Measurements from ENCODE around the gene NFYC. TPM values are rescaled to one million over a fixed set of nuclear protein-coding genes. Genes with fewer than 3 reads are reported as not detected.
"Not testable (repeated sequence)": the region's sequence is repeated elsewhere in the genome, so short reads cannot be mapped to it uniquely, and the experiment has no call there.

NFYC gene
- total and polyA plus RNA-seq, 7 donors = 45.8 to 69.0 (median 58.6) TPM

GRCh38 chr1:40696294-40696693 is 4.8 kb downstream of the NFYC start:
- H3K27ac ChIP-seq = no peak overlapping the region

DNA sequence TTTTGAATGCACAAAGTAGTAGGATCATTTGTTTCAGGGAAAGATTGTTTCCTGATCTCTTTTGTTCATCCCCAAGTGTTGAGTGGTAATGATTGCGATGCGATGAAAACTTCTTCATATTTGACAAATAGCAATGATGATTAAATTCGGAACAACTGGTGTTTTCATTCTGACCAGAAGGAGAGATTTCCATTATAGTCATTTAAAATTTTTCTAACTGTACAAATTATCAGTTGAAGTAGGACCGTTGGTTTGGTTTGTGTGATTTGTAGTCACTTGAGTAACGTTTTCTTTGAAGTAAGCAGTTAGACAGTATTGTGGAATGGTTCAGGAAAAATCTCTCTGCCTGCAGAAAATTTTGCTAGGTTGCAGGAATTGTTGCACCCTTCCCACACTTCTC is 5.9 kb downstream of the NFYC start:
- H3K36me3 ChIP-seq (ENCODE audit: insufficient read depth in 1 of 2, low read depth in 1 of 2) = no peaks in the 10 kb centered on the region
- no peak overlapping the region for H3K4me3 ChIP-seq
- intact Hi-C loops (cut with DNase I) = no loop called here
- WGBS, 3 donors = 80 to 89% (median 81%) methylated on average over 5 of the region's 5 CpGs
- ATAC-seq = no peak
- TF ChIP-seq, protein P1, sequence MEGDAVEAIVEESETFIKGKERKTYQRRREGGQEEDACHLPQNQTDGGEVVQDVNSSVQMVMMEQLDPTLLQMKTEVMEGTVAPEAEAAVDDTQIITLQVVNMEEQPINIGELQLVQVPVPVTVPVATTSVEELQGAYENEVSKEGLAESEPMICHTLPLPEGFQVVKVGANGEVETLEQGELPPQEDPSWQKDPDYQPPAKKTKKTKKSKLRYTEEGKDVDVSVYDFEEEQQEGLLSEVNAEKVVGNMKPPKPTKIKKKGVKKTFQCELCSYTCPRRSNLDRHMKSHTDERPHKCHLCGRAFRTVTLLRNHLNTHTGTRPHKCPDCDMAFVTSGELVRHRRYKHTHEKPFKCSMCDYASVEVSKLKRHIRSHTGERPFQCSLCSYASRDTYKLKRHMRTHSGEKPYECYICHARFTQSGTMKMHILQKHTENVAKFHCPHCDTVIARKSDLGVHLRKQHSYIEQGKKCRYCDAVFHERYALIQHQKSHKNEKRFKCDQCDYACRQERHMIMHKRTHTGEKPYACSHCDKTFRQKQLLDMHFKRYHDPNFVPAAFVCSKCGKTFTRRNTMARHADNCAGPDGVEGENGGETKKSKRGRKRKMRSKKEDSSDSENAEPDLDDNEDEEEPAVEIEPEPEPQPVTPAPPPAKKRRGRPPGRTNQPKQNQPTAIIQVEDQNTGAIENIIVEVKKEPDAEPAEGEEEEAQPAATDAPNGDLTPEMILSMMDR (IDR thresholded peaks at IDR 0.05) = no peak
- peaks cover 36% of the 10 kb centered on the region for H3K4me1 ChIP-seq
- H3K9me3 ChIP-seq = no peaks in the 10 kb centered on the region
- H3K27me3 ChIP-seq (ENCODE audit: insufficient read depth in 3 of 3, low read length in 2 of 3) = no peaks in the 10 kb centered on the region
- no peak for DNase-seq
- no peak overlapping the region for H3K27ac ChIP-seq

More at GRCh38 chr1:40696294-40696693, 4.8 kb downstream of the NFYC start:
- Histone ChIP-seq H3K4me1 (peaks cover 37% of the 10 kb centered on the region), H3K27me3 (ENCODE audit: insufficient read depth in 3 of 3, low read length in 2 of 3) (no peaks in the 10 kb centered on the region), H3K4me3 (no peak overlapping the region), H3K36me3 (ENCODE audit: insufficient read depth in 1 of 2, low read depth in 1 of 2) (no peaks in the 10 kb centered on the region), H3K9me3 (no peaks in the 10 kb centered on the region)
- intact Hi-C loops (cut with DNase I) = no loop called here
- DNase-seq (no peak), ATAC-seq (no peak)
- WGBS, 3 donors = 86 to 91% (median 87%) methylated on average over 4 of the region's 4 CpGs
- TF ChIP-seq, protein P1 (IDR thresholded peaks at IDR 0.05) = no peak

GRCh38 chr1:40699787-40700186 is 8.3 kb downstream of the NFYC start:
- ATAC-seq = peak in 2 of 4 donors; percentile 50 to 59

GRCh38 chr1:40701684-40702083 is 10.2 kb downstream of the NFYC start:
- H3K27ac ChIP-seq = no peak overlapping the region
- intact Hi-C loops (cut with DNase I) = no loop called here
- no peaks in the 10 kb centered on the region for H3K9me3 ChIP-seq
- ATAC-seq (no peak), DNase-seq (no peak)
- WGBS, 3 donors = 33 to 49% (median 39%) methylated on average over 3 of the region's 3 CpGs
- no peak overlapping the region for H3K4me3 ChIP-seq
- H3K27me3 ChIP-seq (ENCODE audit: insufficient read depth in 3 of 3, low read length in 2 of 3) = no peaks in the 10 kb centered on the region
- H3K4me1 ChIP-seq = peaks cover 42% of the 10 kb centered on the region
- H3K36me3 ChIP-seq (ENCODE audit: insufficient read depth in 1 of 2, low read depth in 1 of 2) = no peaks in the 10 kb centered on the region
- TF ChIP-seq, protein P1 (IDR thresholded peaks at IDR 0.05) = no peak

More at GRCh38 chr1:40699787-40700186, 8.3 kb downstream of the NFYC start:
- H3K4me3 ChIP-seq = no peak overlapping the region
- peak overlapping the region; percentile 48 for H3K27ac ChIP-seq
- H3K36me3 ChIP-seq (ENCODE audit: insufficient read depth in 1 of 2, low read depth in 1 of 2) = no peaks in the 10 kb centered on the region
- TF ChIP-seq, protein P1 (IDR thresholded peaks at IDR 0.05) = no peak
- WGBS, 3 donors = 81 to 88% (median 81%) methylated on average over 6 of the region's 6 CpGs
- intact Hi-C loops (cut with DNase I) = no loop called here
- DNase-seq = no peak
- peaks cover 35% of the 10 kb centered on the region for H3K4me1 ChIP-seq
- H3K9me3 ChIP-seq = no peaks in the 10 kb centered on the region
- H3K27me3 ChIP-seq (ENCODE audit: insufficient read depth in 3 of 3, low read length in 2 of 3) = no peaks in the 10 kb centered on the region

GRCh38 chr1:40702810-40703209 is 11.3 kb downstream of the NFYC start:
- H3K36me3 ChIP-seq (ENCODE audit: insufficient read depth in 1 of 2, low read depth in 1 of 2); H3K27me3 ChIP-seq (ENCODE audit: insufficient read depth in 3 of 3, low read length in 2 of 3); H3K4me3 ChIP-seq; intact Hi-C loops (cut with DNase I); H3K27ac ChIP-seq; DNase-seq; H3K9me3 ChIP-seq; ATAC-seq: not testable (repeated sequence)
- WGBS, 3 donors = 93 to 94% (median 93%) methylated on average over 9 of the region's 9 CpGs
- H3K4me1 ChIP-seq = peaks cover 35% of the 10 kb centered on the region

All from psoas muscle (tissue), 8 donors.